GM19452 (cell line): ENCODE results near the gene ARHGAP12.
"Not testable (repeated sequence)": the region's sequence is repeated elsewhere in the genome, so short reads cannot be mapped to it uniquely, and the experiment has no call there.

ENCODE experiments used
- ATAC-seq: cut with Tn5 transposase; IDR thresholded peaks from one replicate; pipeline ENCODE4 v1.9.1; 2021; ENCODE audit not compliant: unreplicated experiment

Gene ARHGAP12

DNA sequence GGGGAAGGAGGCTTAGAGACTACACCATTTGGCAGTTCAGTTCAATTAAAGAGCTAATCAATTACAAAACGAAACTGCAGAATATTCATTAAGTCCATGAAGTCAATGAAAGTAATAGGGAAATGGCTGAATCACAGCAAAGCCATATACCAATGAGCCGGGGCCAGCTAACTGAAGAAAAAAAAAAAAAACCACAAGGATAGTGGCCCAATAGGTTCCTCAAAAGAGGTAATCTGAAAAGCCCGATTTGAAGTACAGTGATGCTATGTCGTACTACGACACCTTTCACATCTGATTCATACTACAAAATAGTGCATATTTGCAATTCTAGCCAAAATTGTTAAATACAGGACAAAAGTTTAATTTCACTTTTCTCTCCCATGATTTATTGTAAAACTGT lies 2.5 kb downstream of the ARHGAP12 start:
- ATAC-seq = no peak

DNA sequence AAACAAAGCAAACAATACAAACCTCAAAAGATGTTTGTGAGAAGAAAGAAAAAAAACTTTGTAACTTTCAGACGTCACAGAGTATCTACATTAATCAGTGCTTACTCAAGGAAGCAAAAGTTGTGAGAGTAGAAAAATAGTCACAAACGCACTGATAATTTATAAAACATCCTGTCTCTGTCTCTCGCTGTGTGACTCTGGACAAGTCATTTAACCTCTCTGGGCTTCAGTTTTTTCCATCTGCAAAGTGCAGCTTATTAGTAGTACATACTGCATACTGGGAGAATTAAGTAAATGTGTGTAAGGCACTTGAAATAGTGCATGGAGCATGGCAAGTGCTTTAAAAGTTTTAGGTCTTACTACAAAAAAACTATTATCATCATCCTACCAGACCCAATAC lies 3.8 kb downstream of the ARHGAP12 start:
- no peak for ATAC-seq

DNA sequence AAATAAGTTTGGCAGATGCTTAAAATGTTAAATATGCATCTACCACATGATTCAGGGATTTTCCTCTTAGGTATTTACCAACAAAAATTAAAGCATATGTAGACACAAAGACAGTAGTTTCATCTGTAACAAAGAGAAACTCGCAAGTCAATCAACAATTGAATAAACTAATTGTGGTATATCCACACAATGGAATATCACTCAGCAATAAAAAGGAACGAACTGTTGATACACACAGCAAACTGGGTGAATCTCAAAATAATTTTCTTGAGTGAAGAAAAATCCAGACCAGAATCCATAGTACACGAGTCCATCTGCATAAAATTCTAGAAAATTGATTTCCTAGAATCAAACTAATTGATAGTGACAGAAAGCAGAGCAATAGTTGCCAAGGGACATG lies 5.2 kb downstream of the ARHGAP12 start:
- no peak for ATAC-seq

DNA sequence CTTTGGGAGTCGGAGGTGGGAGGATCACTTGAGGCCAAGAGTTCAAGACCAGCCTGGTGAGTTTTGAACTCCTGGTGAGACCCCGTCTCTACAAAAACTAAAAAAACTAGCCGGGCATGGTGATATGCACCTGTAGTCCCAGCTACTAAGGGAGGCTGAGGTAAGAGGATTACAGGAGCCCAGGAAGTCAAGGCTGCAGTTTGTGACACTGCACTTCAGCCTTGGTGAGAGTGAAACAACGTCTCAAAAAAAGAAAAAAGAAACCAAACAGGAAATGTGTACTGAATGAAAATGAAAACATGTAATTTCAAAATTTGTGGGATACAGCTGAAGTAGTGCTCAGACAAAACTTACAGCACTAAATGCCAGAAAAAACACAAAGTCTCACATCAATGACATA lies 7.6 kb downstream of the ARHGAP12 start:
- ATAC-seq = peak; percentile 55

DNA sequence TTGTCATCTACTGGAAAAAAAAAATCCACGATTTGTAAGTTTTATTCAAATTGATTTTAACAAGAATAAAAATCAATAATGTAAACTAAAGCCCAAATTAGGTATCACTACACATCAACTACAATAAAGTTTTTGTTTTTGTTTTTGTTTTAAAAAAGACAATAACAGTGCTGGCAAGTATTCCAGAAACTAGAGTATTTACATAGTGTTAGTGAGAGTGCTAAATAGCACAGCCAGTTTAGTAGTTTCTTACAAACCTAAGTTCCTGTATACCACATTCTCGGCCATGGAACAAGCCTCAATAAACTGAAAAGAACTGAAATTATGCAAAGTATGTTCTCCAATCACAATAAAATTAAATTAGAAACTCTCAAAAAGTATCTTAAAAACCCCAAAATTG lies 8.1 kb downstream of the ARHGAP12 start:
- peak; percentile 31 for ATAC-seq

DNA sequence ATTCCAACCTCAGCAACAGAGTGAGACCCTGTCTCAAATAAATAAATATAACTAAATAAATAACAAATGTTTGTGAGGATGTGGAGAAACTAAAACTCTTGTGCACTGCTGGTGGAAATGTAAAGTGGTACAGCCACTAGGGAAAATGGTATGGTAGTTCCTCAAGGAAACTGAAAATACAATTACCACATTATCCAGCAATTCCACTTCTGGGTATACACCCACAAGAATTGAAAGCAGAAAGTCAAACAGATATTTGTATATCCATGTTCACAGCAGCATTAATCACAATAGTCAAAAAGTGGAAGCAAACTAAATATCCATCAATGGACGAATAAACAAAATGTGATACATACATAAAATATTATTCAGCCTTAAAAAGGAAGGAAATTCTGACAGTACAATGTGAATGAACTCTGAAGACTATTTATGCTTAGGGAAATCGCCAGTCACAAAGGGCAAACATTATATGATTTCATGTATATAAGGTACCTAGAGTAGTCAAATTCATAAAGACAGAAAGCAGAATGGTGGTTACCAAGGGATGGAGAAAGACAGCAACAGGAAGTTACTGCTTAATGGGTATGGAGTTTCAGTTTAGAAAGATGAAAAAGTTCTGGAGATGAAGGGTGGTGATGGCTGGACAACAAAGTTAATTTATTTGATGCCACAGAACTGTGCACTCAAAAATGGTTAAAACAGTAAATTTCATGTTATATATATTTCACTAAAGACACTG lies 9.8 kb downstream of the ARHGAP12 start:
- ATAC-seq = no peak

DNA sequence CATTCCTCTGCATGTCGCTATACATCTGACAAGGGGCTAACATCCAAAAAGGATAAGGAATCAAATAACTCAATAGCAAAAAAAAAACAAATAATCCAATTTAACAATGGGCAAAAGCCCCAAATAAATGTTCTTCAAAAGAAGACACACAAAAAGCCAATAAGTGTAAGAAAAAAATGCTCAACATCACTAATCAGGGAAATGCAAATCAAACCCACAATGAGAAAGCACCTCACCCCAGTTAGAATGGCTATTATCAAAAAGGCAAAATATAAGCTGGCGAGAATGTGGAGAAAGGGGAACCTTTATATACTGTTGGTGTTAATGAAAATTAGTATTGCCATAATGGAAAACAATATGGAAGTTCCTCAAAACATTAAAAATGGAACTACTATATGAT lies 14.3 kb downstream of the ARHGAP12 start:
- no peak for ATAC-seq

DNA sequence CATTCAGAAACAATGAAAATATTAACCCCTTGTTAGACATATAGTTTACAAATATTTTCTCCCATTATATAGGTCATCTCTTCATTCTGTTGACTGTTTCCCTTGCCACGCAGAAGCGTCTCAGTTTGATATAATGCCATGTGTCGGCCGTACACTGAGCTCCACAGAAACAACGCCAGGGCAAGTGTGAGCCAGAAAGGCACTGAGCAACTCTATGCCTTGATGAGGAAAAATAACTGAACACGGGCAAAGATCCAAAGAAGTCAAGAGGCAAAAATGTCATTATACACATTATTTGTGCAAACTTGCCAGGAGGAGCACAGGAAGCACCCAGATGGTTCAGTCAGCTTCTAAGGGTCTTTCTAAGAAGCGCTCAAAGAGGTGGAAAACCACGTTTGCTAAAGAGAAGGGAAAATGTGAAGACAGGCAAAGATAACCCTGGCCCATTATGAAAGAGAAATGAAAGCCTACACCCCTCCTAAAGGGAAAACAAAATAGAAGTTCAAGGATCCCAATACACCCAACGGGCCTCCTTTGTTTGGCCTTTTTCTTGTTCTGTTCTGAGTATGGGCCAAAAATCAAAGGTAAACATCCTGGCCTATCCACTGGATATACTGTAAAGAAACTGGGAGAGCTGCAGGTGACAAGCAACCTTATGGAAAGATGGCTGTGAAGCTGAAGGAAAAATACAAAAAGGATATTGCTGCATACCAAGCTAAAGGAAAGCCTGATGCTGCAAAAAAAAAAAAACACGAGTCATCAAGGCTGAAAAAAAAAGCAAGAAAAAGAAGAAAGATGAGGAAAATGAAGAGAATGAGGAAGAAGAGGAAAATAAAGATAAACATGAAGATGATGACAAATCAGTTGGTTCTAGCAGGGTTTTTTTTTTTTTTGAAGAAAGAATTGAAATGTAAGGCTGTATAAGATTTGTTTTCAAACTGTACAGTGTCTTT lies 15.5 kb downstream of the ARHGAP12 start:
- ATAC-seq = no peak

DNA sequence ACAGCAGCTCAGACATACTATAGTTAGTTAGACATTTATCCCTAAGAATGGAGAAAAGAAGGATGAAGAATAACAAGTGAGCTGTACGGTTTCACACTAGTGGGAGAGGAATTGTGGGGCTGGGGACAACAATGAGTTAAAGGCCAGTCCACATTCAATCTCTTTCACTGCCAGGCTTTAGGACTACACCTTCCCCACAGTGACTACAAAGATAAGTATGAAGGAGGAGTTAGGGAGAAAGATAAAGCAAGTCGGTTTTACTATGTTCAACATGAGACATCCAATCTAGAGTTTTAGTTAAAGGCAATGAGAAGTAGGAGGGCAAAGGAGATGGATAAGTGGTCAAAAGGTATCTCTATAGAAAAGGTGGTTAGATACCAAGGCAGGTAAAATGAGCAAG lies 16.3 kb downstream of the ARHGAP12 start:
- no peak for ATAC-seq

DNA sequence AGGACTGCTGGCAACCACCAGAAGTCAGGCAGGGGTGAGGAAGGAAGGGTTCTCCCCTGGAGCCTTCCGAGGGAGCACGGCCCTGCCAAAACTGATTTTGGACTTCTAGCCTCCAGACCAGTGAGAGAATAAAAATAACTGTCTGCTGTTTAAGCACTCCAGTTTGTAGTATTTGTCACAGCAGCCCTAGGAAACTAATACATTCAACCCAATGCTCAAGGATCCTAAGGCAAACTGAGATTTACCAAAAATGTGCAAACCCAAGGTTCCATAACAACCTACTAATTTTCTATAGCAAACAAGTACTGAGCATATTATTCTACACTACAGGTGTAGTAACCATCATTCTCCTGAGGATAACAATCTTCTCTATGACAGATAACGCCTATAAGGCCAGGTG lies 18.6 kb downstream of the ARHGAP12 start:
- ATAC-seq = no peak

DNA sequence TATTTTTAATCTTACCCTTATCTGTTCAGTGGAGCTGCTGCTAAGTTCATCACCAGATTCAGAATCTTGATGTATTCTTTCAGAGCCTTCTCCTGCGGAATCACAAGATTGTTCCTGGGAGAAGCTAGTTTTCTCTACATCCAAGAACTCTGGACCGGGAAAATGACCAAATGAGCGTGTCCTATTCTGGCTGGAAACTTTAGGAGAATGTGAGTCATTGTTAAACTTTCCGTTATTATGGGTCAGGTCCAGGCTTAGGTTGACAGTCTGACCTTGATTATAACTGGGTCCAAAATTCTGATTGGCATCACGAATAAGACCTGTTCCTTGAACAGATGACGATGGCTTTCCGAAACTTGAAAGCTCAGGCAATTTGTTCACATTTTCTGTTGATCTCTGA lies 20.5 kb downstream of the ARHGAP12 start:
- ATAC-seq = no peak

DNA sequence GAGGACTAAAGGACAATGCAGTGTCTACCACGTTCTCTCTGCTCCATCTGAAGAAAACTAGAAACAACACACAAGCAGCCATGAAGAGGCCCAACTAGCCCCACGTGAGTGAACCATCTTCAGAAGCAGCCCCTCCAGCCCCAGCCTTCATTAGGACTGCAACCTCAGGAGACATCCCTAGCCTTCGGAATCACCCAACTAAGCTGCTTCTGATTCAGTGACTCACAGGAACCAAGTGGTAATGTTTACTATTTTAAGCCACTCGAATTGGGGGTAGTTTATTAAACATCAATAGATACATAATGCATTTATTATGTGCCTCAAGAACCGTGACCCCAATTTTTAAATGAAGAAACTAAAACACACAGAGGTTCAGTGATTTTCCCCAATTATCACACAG lies 22.6 kb downstream of the ARHGAP12 start:
- no peak for ATAC-seq

DNA sequence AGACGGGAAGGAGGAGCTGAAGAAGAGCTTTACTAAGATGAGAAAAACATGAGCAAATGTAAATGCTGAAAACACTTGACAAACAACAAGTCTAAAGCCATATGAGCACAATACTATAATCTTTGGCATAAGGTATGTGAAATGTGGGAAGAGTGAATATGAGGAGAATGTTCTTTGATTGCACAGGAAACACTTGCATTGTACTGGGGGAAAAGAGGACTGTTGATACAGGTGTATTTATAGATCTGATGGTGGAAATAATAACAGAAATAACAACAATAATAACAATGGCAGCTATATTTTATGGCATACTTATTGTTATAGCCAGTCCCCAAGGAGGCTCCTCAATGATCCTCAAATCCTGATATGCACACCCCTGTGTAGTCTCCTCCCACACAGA lies 23.0 kb downstream of the ARHGAP12 start:
- no peak for ATAC-seq

DNA sequence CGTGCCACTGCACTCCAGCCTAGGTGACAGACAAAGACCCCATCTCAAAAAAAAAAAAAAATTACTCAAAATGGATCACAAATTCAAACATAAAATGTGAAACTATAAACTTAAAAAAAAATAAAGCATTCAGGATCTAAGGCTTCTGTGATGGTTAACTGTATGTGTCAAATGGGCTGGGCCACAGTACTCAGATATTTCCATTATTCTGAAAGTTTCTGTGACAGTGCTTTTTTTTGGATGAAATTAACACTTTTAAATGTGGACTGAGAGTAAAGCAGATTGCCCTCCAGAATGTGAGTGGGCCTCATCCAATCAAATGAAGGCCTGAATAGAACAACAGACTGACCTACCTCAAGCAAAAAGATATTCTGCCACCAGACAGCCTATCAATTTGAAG lies 26.0 kb downstream of the ARHGAP12 start:
- ATAC-seq = no peak

DNA sequence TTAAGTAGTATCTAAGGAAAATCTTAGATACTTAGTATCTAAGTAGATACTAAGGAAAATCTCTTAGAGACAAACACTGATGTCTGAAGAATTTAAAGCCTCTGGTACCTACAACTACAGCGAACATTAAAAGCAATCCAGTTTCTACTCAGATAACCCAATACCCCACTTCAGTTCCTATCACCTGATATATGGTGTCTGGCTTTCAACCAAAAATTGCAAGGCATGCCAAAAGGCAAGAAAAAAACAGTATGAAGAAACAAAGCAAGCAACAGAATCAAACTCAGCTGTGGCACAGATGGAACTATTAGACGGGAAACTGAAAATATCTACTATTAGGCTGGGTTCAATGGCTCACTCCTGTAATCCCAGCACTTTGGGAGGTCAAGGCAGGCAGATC lies 31.1 kb downstream of the ARHGAP12 start:
- ATAC-seq = no peak

DNA sequence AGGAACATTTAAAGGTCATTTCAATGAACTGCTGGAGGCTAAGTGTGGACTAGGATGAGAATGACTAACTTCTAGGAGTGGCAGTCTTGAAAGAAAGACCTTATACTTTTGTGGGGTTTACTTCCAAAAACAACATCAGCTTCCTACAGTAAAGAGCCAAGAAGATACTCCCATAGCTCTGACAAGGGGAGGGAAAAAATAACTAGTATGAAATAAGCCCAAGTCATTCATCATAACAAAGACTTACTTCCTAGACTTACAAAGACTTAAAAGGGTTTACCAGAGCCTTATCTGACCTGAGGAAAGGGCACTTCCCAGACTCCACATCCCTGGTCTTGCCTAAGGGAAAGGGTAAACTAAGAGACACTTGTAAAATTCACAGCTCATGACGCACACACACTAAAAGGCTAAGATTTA lies 31.7 kb downstream of the ARHGAP12 start:
- ATAC-seq = no peak

DNA sequence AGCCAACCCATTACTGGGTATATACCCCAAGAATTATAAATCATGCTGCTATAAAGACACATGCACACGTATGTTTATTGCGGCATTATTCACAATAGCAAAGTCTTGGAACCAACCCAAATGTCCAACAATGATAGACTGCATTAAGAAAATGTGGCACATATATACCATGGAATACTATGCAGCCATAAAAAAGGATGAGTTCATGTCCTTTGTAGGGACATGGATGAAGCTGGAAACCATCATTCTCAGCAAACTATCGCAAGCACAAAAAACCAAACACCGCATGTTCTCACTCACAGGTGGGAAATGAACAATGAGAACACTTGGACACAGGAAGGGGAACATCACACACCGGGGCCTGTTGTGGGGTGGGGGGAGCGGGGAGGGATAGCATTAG lies 32.9 kb downstream of the ARHGAP12 start:
- ATAC-seq = not testable (repeated sequence)

DNA sequence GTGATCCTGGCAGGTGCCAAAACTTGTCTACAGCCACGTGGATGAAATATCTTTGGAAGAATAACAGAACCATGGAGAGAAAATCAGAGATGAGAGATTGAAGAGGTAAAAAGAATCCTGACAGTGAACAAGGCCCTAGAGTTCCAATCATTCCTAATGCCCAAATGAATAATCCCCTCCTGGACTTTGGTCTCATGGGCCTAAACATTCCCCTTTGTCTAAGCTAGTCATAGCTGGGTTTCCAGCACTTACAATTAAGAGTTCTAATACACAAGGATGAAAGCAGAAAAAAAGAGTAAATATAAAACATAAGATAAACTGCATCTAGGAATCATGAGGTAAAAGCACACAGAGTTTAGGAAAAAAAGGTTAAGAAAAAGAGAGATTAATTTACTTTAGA lies 40.2 kb downstream of the ARHGAP12 start:
- ATAC-seq = no peak

DNA sequence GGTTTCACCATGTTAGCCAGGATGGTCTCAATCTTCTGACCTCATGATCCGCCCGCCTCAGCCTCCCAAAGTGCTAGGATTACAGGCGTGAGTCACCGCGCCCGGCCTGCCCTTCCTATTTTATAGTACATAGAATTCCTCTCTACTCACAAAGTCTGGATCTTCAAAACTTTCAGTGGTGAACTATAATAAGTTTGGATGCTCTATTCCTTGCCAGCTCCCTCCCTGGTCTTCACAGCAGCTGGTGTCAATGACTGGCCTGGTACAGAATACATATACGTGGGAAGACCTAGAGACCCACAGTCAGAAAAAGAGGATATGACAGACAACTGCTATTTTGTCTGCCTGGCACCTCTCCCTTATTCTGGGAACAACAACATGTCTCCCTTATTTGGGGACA lies 40.8 kb downstream of the ARHGAP12 start:
- no peak for ATAC-seq

DNA sequence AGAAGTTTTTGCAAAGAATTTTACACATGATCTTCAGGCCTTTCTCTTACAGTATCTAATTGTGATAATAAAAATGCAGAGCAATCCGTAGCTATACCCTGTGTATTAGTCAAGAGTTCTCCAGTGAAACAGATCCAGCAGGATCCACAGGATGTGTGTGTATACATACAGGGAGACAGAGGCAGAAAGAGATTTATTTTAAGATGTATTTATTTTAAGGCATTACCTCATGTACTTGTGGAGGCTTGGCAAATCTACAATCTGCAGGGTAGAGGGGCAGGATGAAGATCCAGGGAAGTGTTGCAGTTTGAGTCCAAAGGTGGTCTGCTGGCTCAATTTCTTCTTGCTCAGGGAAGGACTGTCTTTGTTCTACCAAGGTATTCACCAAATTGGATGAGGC lies 41.7 kb downstream of the ARHGAP12 start:
- no peak for ATAC-seq

DNA sequence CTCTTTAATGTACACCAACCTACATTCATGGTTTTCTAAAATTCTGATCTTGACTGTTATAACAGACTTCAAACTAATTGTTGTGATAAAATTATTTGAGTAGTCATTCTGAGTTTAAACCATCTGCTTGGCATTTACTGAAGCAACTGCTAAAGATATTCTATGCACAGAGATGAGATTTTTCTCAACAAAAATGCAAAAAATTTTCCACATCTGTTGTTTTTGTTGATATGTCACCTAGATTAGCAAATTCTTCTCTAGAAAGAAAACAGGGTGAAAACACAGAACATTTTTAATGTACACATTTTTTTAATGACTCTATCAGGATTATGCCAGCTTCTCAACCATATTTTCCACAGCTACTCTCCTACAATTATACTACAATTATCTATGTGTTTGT lies 42.7 kb downstream of the ARHGAP12 start:
- no peak for ATAC-seq

DNA sequence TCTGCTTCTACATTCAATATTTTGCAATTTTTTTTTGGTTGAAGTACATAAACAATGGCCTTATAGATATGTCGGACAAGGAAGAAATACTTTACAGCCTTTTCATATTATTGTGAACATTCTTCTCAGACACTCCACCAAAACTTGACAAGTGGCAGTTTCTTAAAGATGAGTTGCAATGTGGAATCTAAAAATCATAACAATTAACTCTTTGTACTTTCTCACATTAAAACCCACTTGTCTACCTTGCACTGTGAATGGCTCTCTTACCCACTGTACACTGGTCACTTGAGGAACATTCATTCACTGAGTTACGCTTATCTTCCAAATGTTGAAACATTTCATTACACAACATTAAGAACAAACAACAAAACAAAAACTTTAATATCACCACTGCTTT lies 44.2 kb downstream of the ARHGAP12 start:
- no peak for ATAC-seq
